HG03060 (cell line): ENCODE data around the gene TRPM2.

Experiments
- ATAC-seq: cut with Tn5 transposase; IDR thresholded peaks from one replicate; pipeline ENCODE4 v1.9.1; 2021; ENCODE audit warnings: low read depth, moderate number of reproducible peaks; ENCODE audit not compliant: unreplicated experiment

The TRPM2 gene

GRCh38 chr21:44353191-44353970 is at the start of gene TRPM2:
TSS of gene TRPM2 (plus strand) at chr21:44353621. CDS start at chr21:44353701, 80 bp downstream.
- ATAC-seq: no peak

GRCh38 chr21:44304011-44304616 is 49.3 kb upstream of the TRPM2 start:
- ATAC-seq: no peak

GRCh38 chr21:44304877-44305293 is 48.5 kb upstream of the TRPM2 start:
- no peak for ATAC-seq

GRCh38 chr21:44305691-44306090 is 47.7 kb upstream of the TRPM2 start:
- ATAC-seq: no peak

- ATAC-seq: no peak
These were observed 46.3 kb upstream of the TRPM2 start for GRCh38 chr21:44306936-44307704.

- no peak for ATAC-seq
These were observed 42.6 kb upstream of the TRPM2 start for GRCh38 chr21:44310628-44311507.

GRCh38 chr21:44312089-44312488 is 41.3 kb upstream of the TRPM2 start:
- ATAC-seq: no peak

- ATAC-seq: no peak
These were observed 40.7 kb upstream of the TRPM2 start for GRCh38 chr21:44312716-44313115.

GRCh38 chr21:44313451-44313850 is 40.0 kb upstream of the TRPM2 start:
- ATAC-seq: no peak

- ATAC-seq: no peak
These were observed 39.3 kb upstream of the TRPM2 start for GRCh38 chr21:44314128-44314527.

GRCh38 chr21:44314561-44314960 is 38.9 kb upstream of the TRPM2 start:
- no peak for ATAC-seq

- no peak for ATAC-seq
These were observed 37.7 kb upstream of the TRPM2 start for GRCh38 chr21:44315691-44316203.

GRCh38 chr21:44316277-44316900 is 37.0 kb upstream of the TRPM2 start:
- ATAC-seq: no peak

- ATAC-seq: no peak
These were observed 36.1 kb upstream of the TRPM2 start for GRCh38 chr21:44317241-44317782.

- no peak for ATAC-seq
These were observed 35.5 kb upstream of the TRPM2 start for GRCh38 chr21:44317871-44318270.

- no peak for ATAC-seq
These were observed 34.7 kb upstream of the TRPM2 start for GRCh38 chr21:44318489-44319285.

GRCh38 chr21:44319407-44320065 is 33.9 kb upstream of the TRPM2 start:
- no peak for ATAC-seq

GRCh38 chr21:44320847-44321246 is 32.6 kb upstream of the TRPM2 start:
- ATAC-seq: no peak
